ENCODE measurements around the gene MLH3.
"Not testable (repeated sequence)": the region's sequence is repeated elsewhere in the genome, so short reads cannot be mapped to it uniquely, and the experiment has no call there.

Gene MLH3

DNA sequence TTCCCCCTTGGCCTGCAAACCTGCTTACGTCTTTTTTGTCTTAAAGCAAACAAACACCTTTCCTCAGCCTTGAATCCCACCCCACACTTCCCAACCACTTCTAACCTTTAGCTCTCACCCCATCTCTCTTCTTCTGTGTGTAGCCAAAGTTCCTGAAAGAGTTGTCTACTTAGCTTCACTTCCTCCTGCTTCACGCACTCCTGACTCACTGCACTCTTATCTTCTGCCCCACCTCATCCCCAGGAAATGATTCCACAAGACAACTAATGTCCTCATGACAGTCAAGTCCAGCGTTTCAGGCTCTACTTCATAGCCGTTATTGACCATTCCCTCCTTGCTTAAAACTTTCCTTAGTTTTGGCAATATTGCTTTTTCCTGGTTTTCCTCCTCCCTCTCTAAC, 26.2 kb downstream of the MLH3 start:
- no peak for DNase-seq (ENCODE audit: low read depth)

DNA sequence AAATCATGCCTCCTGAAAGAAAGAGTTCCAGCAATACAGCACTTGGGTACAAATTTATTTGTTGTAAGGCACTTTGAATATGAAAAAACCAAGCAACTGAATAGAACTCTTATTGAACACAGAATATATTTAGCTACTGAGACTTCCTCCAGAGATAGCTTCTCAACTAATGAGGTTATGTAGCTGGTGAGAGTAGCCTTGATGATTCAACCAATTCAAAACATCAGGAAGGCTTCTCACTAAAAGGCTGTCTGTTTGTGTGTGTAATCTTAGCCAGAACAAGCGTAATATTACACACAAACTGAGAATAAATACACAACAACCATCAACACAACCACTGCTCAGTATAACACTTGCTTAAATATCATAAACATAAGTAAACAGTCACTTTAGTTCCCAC, 28.2 kb downstream of the MLH3 start:
- DNase-seq (ENCODE audit: low read depth), result no peak

DNA sequence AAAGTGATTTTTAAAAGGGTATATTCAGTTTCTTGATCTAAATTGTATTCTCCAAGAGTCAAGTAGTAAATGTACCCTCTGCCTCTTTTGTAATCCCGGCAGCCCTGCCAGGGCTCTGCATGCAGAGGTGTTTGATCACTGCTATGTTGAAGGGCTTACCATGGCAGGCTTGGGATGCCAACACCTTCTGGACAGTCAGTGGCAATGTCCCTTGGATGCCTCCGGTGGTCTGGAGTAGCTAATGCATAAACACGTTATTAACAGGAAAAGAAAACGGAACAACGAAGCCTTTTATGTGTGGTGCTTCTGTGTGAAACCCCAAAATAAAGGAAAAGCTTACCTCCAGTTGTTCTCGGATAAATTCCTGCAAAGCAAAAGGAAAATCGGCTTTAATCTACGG, 28.6 kb downstream of the MLH3 start:
- DNase-seq (ENCODE audit: low read depth), result no peak

DNA sequence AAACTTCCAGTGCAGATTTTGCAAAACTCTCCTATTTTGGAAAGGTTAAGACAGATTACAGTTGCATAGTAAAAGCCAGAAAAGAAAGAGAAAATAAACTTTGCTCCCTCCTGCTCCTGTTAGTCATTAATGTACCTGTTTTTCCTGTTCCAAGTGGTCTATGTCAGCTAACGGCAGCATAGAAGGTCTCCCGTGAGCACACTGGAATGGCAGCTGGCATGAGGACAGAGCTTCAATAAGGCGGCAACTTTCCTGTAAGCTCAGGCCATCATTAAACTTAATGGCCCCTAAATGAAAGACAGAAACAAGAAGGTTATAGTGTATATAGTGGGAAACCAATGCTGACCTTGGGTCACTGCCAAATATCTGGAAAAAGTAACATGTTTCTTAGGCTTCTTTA, 32.6 kb downstream of the MLH3 start:
- DNase-seq (ENCODE audit: low read depth), result no peak

DNA sequence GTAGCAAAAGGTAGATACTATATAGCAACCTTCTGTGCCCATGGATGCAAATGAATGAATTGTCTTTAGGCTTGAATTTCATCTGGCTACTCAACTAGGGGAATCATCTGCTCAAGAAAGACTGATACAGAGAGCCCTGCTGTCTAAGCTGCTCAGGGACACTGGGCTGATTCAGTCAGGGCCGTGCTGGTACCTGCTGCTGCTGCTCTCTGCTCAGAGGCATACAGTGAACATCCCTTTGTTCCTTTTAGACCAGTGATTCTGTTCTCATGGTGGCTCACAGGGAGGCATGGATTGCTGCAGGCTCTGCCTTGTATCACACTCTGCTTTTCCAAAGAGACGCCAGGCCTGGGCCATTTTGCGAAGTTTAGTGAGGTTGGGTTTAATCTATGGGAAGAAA, 34.5 kb downstream of the MLH3 start:
- DNase-seq (ENCODE audit: low read depth), result no peak

DNA sequence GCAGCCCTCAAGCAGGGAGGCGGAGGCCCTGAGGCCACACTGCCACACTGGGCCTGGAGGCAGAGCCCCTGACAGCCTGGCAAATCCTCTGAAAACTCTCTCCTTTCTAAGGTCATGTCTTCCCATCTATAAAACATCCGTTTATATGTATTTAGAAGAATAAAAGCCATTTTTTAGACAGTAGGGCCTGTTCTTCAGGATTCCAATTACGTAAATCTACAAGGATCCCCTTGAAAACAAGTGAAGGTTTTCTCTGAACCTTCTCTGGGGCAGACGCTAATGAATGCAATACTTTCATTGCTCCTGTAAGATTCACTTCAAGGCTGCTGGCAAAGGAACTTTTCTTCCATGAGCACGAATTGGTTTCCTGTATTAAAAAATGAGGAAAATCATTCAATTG, 35.8 kb downstream of the MLH3 start:
- no peak for DNase-seq (ENCODE audit: low read depth)

DNA sequence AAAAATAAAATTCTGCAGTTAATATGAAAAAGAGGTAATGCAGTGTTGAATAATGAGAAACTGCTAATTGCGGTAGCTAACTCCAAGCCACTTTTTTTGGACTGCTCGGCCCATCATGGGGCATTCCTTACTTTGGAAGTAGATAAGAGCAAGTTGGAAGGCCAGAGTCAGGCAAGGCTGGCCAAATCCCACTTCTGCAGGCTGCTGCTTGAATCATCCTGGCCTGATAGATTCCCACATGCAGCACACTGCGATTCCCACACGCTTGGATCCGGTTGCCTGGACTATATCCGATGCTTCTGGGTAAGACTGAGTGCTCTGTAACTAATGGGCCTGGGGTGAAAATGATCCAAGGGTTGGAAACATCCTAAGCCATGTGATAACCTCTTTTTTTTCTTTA, 38.0 kb downstream of the MLH3 start:
- DNase-seq (ENCODE audit: low read depth), result no peak

DNA sequence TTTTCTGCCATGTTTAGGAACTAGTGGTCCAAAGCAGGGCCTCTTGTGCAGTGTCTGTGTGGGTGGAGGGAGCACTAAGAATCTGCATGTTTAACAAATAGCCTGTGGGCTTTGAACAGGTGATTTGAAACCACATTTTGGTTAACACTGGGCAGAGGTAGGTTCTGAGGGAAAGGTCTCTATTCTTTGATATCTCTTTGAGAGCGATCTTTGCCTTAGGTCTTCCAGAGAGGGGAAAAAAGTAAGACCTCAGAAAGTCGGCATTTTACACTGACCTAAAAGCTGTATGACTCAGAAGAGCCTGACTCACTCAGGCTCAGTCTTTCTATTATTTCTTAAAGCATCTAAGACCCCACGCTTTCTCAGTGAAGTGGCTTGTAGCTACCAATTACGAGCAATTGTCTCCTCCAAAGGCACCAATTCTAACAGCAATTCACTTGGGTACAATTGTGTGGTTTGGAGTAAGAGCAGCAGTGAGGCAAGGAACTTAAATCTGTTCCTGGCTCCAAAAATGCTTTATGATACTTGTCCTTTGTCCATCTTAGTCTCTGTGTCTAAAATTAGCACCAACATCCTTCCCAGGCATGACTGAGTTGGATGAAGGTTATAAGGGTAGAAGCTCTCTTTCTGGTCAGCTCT, 39.8 kb downstream of the MLH3 start:
- DNase-seq (ENCODE audit: low read depth), result peak; percentile 24

DNA sequence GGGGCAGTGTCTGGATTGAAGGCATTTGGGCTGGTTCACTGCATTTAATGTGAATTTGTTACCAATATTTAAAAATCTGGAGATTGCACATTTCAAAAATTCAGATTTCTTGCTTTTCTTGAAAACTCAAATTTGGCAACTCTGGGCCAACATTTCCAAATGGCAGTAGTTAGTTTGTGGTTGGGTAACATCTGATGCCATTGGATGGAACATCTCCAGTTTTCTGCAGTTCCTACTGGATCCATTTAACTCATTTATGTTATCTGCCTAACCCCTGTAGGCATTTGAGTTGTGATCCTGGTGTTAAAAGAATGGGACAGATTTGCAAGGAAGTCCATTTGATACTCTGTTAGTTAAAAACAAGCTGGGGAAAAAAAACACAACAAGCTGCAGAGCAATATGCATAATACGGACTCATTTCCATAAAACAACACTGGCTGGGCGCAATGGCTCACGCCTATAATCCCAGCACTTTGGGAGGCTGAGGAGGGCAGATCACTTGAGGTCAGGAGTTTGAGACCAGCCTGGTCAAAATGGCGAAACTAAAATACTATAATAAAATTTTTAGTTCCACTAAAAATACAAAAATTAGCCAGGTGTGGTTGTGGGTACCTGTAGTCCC, 40.7 kb downstream of the MLH3 start:
- peak; percentile 9 for DNase-seq (ENCODE audit: low read depth)

DNA sequence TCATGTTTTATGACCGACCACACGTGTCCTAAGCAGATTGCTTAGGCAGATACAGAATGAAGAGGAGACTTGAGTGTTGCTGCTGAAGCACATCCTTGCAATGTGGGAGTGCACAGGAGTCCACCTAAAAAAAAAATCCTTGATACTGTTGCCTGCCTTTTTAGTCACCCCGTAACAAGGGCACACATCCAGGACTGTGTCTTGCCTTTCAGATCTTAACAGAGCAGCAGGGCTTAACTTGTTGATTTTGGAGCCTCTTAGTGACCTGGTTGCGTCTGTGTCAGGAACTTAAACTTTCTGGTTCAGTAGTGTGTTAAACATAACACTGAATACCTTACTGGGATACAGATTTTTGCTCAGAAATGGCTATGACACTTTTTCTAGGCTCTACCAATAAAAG, 42.1 kb downstream of the MLH3 start:
- DNase-seq (ENCODE audit: low read depth), result no peak

DNA sequence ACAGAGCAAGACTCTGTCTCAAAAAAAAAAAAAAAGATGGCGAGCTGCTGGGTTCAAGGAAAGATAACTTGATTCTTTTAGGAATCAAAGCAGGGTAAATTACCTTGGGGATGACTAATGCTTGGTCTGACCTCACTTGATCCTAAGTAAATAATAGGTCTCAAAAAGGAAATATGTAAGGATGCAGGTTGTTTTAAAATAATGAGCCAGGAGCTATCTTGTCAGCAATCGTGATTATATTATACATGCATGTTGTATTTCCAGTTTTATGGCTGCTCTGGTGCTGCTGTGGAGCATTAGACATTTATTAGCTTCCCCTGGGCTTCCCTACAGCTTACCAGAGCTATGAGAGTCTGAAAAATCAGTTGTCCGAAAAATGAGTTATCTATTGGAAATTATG, 45.9 kb downstream of the MLH3 start:
- DNase-seq (ENCODE audit: low read depth), result no peak

DNA sequence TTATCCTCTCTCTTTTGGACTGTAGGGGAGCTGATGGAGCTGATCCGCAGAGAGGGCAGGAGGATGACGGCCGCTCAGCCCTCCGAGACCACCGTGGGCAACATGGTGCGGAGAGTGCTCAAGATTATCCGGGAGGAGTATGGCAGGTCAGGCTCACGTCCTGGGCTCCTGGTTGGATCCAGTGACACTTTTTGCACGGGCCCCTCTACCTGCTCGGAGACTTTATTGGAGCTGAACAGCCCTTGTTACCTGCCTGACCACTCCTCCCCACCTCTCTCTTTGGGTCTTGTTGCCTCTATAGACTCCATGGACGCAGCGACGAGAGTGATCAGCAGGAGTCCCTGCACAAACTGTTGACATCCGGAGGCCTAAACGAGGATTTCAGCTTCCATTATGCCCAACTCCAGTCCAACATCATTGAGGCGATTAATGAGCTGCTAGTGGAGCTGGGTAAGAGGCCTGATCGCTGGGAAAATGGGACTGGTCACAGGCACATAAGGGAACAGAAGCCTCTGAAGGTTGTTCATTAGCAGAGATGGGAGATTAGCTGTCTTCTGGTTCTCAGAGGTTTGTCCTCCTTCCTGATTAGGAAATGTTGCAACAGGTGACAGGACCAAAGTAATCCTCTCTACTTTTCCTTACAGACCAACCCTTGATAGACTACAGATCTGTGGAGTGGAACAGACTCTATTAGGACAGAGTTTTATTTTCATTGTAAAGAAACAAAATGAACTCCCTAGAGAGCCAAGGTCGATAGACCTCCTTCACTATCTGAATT, 47.8 kb downstream of the MLH3 start:
- DNase-seq (ENCODE audit: low read depth), result no peak

DNA sequence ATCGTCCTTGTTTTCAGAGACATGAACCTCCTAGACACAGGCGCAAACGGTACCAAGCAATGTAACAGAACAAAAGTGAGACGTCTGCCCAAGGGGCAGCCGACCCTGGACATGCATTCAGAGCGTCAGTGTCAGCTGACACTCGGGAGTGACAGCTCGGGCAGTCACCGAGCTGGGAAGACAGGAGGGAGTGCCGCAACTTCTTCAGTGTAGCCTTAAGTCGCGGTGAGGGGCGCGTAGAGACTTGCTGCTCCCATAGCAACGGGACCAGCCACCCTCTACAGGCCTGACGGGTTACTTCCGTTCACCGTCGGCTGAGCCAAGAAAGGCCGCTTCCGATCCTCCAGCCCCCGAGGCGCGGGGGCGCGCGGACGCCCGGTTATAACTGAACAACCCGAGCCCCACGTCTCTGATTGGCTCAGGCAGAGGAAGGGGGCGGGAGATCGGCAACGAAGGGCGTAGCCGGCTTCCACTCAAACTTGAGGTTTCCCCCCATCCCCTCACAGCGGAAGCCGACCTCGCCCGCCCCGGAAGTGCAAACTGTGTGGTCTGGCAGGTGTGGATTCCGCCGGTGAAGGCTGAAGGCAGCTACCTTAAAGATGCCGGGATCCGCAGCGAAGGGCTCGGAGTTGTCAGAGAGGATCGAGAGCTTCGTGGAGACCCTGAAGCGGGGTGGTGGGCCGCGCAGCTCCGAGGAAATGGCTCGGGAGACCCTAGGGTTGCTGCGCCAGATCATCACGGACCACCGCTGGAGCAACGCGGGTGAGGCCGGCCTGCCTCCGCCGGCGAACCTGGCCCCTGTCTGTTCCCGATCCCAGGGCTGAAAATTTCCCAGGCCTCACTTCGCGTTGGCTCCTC, 48.6 kb downstream of the MLH3 start, which contains the start of gene EIF2B2:
Gene EIF2B2, plus strand, starts transcription at position 530 of the 858 bp plus-strand sequence. Its CDS starts 70 bp downstream, at position 600.
- DNase-seq (ENCODE audit: low read depth), result peak; percentile 91

DNA sequence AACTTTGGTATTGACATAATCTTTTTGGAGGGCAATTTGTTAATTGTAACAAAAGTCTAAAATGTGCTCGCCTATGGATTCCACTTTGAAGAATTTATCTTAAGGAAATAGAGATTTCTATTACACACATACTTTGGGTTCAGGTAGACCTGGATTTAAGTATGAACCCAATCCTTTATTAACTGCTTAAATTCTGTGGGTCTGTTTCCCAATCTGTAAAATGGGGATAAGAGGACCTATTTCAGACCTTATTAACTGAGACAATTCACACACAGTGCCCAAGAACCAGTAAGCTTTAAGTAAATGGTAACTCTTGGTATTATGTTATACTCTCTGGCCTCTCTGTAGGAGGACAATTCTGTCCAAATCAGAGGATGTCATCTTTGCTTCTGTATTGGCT, 49.4 kb downstream of the MLH3 start:
- DNase-seq (ENCODE audit: low read depth), result no peak

DNA sequence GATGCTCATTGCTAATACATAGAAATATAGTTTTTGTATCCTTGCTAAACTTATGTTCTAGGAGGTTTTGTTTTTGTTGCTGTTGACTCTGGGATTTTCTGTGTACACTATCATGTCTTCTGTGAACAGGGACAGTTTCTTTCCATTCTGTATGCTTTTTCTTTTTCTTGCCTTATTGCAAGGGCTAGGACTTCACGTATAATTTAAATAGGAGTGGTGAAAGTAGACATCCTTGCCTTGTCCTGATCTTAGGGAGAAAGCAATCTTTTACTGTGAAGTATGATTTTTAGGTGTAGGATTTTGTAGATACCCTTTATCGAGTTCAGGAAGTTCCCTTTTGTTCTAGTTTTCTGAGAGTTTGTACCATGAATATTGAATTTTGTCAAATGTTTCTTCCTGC, 50.0 kb downstream of the MLH3 start:
- no peak for DNase-seq (ENCODE audit: low read depth)

DNA sequence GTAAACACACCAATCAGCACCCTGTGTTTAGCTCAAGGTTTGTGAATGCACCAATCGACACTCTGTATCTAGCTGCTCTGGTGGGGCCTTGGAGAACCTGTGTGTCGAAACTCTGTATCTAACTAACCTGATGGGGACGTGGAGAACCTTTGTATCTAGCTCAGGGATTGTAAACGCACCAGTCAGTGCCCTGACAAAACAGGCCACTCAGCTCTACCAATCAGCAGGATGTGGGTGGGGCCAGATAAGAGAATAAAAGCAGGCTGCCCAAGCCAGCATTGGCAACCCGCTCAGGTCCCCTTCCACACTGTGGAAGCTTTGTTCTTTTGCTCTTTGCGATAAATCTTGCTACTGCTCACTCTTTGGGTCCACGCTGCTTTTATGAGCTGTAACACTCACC, 55.5 kb downstream of the MLH3 start:
- DNase-seq (ENCODE audit: low read depth), result not testable (repeated sequence)

DNA sequence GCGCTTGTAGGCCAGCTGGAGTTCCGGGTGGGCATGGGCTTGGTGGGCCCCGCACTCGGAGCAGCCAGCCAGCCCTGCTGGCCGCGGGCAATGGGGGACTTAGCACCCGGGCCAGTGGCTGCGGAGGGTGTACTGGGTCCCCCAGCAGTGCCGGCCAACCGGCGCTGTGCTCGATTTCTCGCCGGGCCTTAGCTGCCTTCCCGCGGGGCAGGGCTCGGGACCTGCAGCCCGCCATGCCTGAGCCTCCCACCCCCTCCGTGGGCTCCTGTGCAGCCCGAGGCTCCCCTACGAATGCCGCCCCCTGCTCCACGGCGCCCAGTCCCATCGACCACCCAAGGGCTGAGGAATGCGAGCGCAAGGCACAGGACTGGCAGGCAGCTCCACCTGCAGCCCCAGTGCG, 57.1 kb downstream of the MLH3 start:
- not testable (repeated sequence) for DNase-seq (ENCODE audit: low read depth)

DNA sequence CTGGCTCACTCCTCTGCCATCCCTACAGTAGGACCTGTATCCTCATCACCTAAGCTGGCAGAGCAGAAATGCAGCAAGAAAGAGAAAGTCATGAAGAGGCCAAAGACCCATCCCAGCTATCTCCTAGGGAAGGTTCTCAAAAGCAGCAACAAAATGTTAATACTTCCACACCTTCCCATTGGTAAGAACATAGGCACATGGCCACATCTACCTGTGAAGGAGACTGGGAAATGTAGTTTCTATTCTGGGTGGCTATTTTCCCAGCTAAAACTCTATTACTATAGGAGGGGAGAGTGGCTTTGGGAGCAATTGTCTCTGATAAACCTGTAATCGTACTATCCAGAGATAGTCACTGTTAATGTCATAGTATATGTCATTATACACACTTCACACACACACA, 62.3 kb downstream of the MLH3 start:
- no peak for DNase-seq (ENCODE audit: low read depth)

DNA sequence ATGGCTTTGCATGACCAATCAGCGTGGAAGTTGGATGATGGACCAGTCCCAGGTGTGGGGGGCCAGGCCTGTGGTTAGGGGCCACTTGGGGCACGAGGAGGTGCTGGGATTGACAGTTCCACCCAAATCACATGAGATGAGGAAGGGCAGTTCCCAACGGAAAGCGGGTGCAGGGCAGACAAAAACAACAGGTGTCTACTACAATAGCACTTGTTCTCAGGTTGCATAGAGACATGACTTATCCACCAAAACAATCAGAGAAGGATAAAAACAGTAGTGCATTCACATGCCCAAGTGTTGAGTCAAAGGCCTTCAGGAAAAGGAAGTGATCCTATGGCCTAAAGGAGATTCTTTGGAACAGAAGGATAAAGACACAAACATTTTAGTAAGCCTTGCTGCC, 63.1 kb downstream of the MLH3 start:
- no peak for DNase-seq (ENCODE audit: low read depth)

DNA sequence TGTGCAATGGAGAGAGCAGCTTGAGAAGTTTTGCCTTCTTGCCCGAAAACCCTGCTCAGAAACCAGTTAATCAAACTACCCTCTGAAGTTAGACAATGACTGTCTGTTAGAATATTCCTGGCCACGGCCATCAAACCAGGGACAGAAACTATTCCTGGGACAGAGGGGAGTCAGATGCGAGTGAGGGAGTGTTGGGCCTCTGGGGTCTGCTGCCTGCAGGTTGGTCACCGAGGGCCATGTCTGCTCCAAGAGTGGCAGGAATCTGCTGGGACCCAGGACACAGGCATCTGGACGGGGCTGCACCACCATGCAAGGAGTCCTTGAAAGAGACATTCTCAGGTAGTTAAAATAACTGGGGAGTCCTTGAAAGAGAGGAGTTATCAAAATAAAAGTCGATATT, 65.5 kb downstream of the MLH3 start:
- no peak for DNase-seq (ENCODE audit: low read depth)

DNA sequence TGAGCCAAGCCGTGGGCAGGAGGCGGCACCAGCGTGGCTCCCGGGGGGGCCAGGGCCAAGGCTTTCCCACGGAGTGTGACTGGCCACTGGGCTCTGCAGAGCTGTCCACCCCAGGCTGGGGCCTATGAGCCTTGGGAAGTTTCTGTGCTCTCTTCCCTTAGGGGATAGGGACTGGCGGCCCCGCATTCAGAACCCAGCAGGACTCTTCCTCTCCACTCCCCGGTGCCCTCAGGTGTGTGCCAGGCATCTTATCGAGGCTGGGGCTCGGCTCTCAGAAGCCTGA, 66.3 kb downstream of the MLH3 start:
- no peak for DNase-seq (ENCODE audit: low read depth)

DNA sequence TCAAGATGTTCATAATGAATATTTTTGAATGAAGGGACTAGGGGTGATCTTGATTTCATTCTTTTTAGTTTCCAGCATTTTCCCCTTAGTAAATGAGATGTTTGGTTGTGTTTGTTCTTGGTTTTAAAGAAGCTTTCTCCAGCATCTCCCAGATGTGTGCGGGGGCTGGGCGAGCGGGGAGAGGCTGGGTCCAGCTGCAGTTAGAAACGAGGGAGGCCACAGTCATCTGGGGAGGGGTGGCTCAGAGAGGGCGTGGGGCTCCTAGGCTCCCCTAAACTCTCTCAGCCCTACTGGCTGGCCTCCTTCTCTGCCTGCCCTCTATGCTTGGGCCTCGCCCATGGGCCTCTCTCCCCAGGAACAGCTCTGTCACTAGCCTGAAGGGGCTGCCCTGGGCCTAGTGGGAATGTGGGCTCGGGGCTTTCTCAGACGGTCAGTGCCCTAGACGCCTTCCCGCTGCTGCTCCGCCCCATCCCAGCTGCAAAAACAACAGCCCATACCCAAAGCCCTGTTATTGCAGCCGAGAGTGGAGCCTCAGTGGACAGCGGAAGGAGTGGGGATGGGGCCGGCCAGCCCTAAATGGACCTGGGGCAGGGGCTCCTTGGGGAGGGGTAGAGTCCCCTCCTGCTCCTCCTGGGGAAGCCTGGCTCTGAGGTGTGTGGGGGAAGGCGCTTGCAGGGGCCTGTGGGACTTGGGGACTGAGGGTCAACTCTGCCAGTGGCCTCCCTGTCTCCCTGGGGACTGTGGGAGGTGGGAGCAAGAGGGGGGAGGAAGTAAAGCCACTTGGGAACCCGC, 66.8 kb downstream of the MLH3 start:
- DNase-seq (ENCODE audit: low read depth), result no peak
